Retinal pigment epithelial cell (primary cell): ENCODE measurements around the gene MYL11.

ENCODE experiments used
- DNase-seq: peaks from one replicate; pipeline ENCODE4 v3.0.0-alpha.2; 2010; ENCODE audit warnings: low read depth
- H3K4me3 ChIP-seq: 2 replicates; pipeline ENCODE4 v1.5.1; 2011; ENCODE audit warnings: mild to moderate bottlenecking, low read length, control low read depth, moderate library complexity
- CTCF ChIP-seq: conservative IDR thresholded peaks from 2 replicates; pipeline ENCODE4 v1.5.1; 2011; ENCODE audit warnings: low read depth, low read length, control low read depth, inconsistent platforms

The MYL11 gene

GRCh38 chr16:30355954-30356308 lies 18.7 kb upstream of the MYL11 start:
- H3K4me3 ChIP-seq: peak overlapping the region; percentile 97
- TF ChIP-seq CTCF: no peak
- DNase-seq: no peak

- no peak overlapping the region for H3K4me3 ChIP-seq
- no peak for TF ChIP-seq CTCF
- no peak for DNase-seq
Observed at GRCh38 chr16:30356401-30357084, 18.1 kb upstream of the MYL11 start.

- DNase-seq: no peak
- H3K4me3 ChIP-seq: no peak overlapping the region
Observed at GRCh38 chr16:30357085-30357714, 17.4 kb upstream of the MYL11 start.

GRCh38 chr16:30357715-30358576 lies 16.7 kb upstream of the MYL11 start:
- TF ChIP-seq CTCF: no peak
- no peak for DNase-seq
- H3K4me3 ChIP-seq: no peak overlapping the region

More at GRCh38 chr16:30357085-30357714, 17.4 kb upstream of the MYL11 start:
- no peak for TF ChIP-seq CTCF

GRCh38 chr16:30358577-30358936 lies 16.0 kb upstream of the MYL11 start:
- no peak overlapping the region for H3K4me3 ChIP-seq
- no peak for DNase-seq
- no peak for TF ChIP-seq CTCF

- DNase-seq: no peak
Observed at GRCh38 chr16:30358990-30359870, 15.4 kb upstream of the MYL11 start.

More at GRCh38 chr16:30358990-30359870, 15.4 kb upstream of the MYL11 start:
- H3K4me3 ChIP-seq: no peak overlapping the region
- TF ChIP-seq CTCF: no peak
